NB4 (cell line): ENCODE data around the gene SYNE1.
"Not testable (repeated sequence)": the region's sequence is repeated elsewhere in the genome, so short reads cannot be mapped to it uniquely, and the experiment has no call there.

ENCODE experiments used
- POLR2A ChIP-seq: IDR thresholded peaks from 2 replicates; pipeline ENCODE4 v1.6.1; 2011; ENCODE audit warnings: mild to moderate bottlenecking; ENCODE audit not compliant: insufficient read length; ENCODE audit errors: extremely low read depth
- TF ChIP-seq, protein P1 (sequence below): IDR thresholded peaks from one replicate; pipeline ENCODE4 v1.5.1; 2012; ENCODE audit warnings: low read depth, low read length
- TF ChIP-seq, protein P2 (sequence below): IDR thresholded peaks from 2 replicates; pipeline ENCODE4 v1.6.1; 2011; ENCODE audit warnings: low read depth, low read length

DNA sequence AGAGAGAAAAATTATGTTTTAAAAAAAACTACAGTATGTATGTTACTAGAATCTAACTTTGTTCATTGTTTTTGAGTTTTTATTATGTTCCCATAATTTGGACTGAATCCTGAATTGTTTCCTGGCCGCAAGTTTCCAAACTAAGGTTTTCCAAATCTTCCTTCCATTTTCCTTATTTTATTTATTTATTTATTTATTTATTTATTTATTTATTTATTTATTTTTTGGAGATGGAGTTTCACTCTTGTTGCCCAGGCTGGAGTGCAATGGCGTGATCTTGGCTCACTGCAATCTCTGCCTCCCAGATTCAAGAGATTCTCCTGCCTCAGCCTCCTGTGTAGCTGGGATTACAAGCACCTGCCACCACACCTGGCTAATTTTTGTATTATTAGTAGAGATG, 215.7 kb downstream of the SYNE1 start:
- TF ChIP-seq, protein P1, sequence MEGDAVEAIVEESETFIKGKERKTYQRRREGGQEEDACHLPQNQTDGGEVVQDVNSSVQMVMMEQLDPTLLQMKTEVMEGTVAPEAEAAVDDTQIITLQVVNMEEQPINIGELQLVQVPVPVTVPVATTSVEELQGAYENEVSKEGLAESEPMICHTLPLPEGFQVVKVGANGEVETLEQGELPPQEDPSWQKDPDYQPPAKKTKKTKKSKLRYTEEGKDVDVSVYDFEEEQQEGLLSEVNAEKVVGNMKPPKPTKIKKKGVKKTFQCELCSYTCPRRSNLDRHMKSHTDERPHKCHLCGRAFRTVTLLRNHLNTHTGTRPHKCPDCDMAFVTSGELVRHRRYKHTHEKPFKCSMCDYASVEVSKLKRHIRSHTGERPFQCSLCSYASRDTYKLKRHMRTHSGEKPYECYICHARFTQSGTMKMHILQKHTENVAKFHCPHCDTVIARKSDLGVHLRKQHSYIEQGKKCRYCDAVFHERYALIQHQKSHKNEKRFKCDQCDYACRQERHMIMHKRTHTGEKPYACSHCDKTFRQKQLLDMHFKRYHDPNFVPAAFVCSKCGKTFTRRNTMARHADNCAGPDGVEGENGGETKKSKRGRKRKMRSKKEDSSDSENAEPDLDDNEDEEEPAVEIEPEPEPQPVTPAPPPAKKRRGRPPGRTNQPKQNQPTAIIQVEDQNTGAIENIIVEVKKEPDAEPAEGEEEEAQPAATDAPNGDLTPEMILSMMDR = not testable (repeated sequence)
- not testable (repeated sequence) for TF ChIP-seq POLR2A
- TF ChIP-seq, protein P2, sequence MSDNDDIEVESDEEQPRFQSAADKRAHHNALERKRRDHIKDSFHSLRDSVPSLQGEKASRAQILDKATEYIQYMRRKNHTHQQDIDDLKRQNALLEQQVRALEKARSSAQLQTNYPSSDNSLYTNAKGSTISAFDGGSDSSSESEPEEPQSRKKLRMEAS = not testable (repeated sequence)
